DND-41 (cell line): ENCODE measurements around the gene NEDD9.
A peak's percentile ranks its signal among the peaks of the same experiment; 100 is the strongest.

Experiments
- CTCF ChIP-seq: IDR thresholded peaks from 2 replicates; pipeline ENCODE4 v1.5.1; 2012; ENCODE audit warnings: borderline replicate concordance, low read length, moderate library complexity, mild to moderate bottlenecking; ENCODE audit not compliant: poor library complexity, severe bottlenecking; ENCODE audit errors: extremely low read depth
- EZH2 ChIP-seq: IDR thresholded peaks from 3 replicates; pipeline ENCODE4 v1.6.1; 2012; ENCODE audit warnings: borderline replicate concordance, low read depth, mild to moderate bottlenecking, moderate library complexity, low read length, inconsistent platforms; ENCODE audit not compliant: severe bottlenecking

- TF ChIP-seq CTCF (peak; percentile 27), EZH2 (no peak)
Measured at GRCh38 chr6:11232193-11232769, at the start of gene NEDD9.
